OCI-LY1 (cell line): ENCODE measurements around the gene B4GALT6.

ENCODE experiments used
- H2AFZ ChIP-seq: fragments of 200-600 bp; sonication (generic), shearing (Covaris generic); 2 replicates; pipeline ENCODE4 v1.6.0; 2014; ENCODE audit warnings: antibody characterized with exemption, mild to moderate bottlenecking, low read length
- H3F3A ChIP-seq: fragments of 200-600 bp; sonication (generic), shearing (Covaris generic); 2 replicates; pipeline ENCODE4 v1.6.0; 2014; ENCODE audit warnings: mild to moderate bottlenecking, antibody characterized with exemption, low read length, moderate library complexity; ENCODE audit not compliant: insufficient read depth
- H3K27ac ChIP-seq: fragments of 200-600 bp; sonication (generic); 2 replicates; pipeline ENCODE4 v1.5.1; 2014; ENCODE audit warnings: low read length, mixed run types, mild to moderate bottlenecking, low read depth; ENCODE audit not compliant: poor library complexity, severe bottlenecking
- H3K27me3 ChIP-seq: fragments of 200-600 bp; sonication (generic); 2 replicates; pipeline ENCODE4 v1.6.0; 2014; ENCODE audit warnings: antibody characterized with exemption, mild to moderate bottlenecking, low read length, moderate library complexity; ENCODE audit not compliant: insufficient read depth
- H3K36me3 ChIP-seq: fragments of 200-600 bp; sonication (generic); 2 replicates; pipeline ENCODE4 v1.6.1; 2014; ENCODE audit warnings: mild to moderate bottlenecking, antibody characterized with exemption, low read length, moderate library complexity, mixed read lengths; ENCODE audit not compliant: insufficient read depth
- H3K4me1 ChIP-seq: fragments of 200-600 bp; sonication (generic); 2 replicates; pipeline ENCODE4 v1.5.1; 2014; ENCODE audit warnings: mild to moderate bottlenecking, low read length, moderate library complexity; ENCODE audit not compliant: insufficient read depth, severe bottlenecking
- H3K4me2 ChIP-seq: fragments of 200-600 bp; sonication (generic), shearing (Covaris generic); 2 replicates; pipeline ENCODE4 v1.6.1; 2014; ENCODE audit warnings: low read length
- H3K4me3 ChIP-seq: fragments of 200-600 bp; sonication (generic); 2 replicates; pipeline ENCODE4 v1.5.1; 2014; ENCODE audit warnings: low read length, low read depth, mild to moderate bottlenecking, mixed read lengths; ENCODE audit not compliant: poor library complexity, severe bottlenecking
- H3K79me2 ChIP-seq: fragments of 200-600 bp; shearing (Covaris generic); 2 replicates; pipeline ENCODE4 v1.6.1; 2016; ENCODE audit warnings: mixed run types, low read length, mixed read lengths; ENCODE audit not compliant: insufficient read depth
- H3K9ac ChIP-seq: fragments of 200-600 bp; sonication (generic), shearing (Covaris generic); 2 replicates; pipeline ENCODE4 v1.6.1; 2014; ENCODE audit warnings: mild to moderate bottlenecking, low read length, mixed read lengths
- H3K9me2 ChIP-seq: fragments of 200-600 bp; sonication (generic), shearing (Covaris generic); 2 replicates; pipeline ENCODE4 v1.6.1; 2014; ENCODE audit warnings: low read depth, mild to moderate bottlenecking, low read length, mixed read lengths
- H3K9me3 ChIP-seq: fragments of 200-600 bp; shearing (Covaris generic); 2 replicates; pipeline ENCODE4 v1.6.1; 2014; ENCODE audit warnings: low read length, mixed read lengths
- H4K20me1 ChIP-seq: fragments of 200-600 bp; sonication (generic), shearing (Covaris generic); 2 replicates; pipeline ENCODE4 v1.6.0; 2016; ENCODE audit warnings: mild to moderate bottlenecking, low read length; ENCODE audit not compliant: insufficient read depth
- EZH2 ChIP-seq: fragments of 200-600 bp; sonication (generic), shearing (Covaris generic); IDR thresholded peaks from 2 replicates; pipeline ENCODE4 v1.8.0; 2017; ENCODE audit warnings: borderline replicate concordance, mixed run types, mild to moderate bottlenecking, antibody characterized with exemption, low read length, moderate library complexity, mixed read lengths
- TF ChIP-seq, protein P1 (sequence below): fragments of 200-600 bp; sonication (generic), shearing (Covaris generic); IDR thresholded peaks from 2 replicates; pipeline ENCODE4 v1.5.1; 2017; ENCODE audit warnings: mild to moderate bottlenecking, antibody characterized with exemption, low read length, moderate library complexity, mixed read lengths

B4GALT6 gene

DNA sequence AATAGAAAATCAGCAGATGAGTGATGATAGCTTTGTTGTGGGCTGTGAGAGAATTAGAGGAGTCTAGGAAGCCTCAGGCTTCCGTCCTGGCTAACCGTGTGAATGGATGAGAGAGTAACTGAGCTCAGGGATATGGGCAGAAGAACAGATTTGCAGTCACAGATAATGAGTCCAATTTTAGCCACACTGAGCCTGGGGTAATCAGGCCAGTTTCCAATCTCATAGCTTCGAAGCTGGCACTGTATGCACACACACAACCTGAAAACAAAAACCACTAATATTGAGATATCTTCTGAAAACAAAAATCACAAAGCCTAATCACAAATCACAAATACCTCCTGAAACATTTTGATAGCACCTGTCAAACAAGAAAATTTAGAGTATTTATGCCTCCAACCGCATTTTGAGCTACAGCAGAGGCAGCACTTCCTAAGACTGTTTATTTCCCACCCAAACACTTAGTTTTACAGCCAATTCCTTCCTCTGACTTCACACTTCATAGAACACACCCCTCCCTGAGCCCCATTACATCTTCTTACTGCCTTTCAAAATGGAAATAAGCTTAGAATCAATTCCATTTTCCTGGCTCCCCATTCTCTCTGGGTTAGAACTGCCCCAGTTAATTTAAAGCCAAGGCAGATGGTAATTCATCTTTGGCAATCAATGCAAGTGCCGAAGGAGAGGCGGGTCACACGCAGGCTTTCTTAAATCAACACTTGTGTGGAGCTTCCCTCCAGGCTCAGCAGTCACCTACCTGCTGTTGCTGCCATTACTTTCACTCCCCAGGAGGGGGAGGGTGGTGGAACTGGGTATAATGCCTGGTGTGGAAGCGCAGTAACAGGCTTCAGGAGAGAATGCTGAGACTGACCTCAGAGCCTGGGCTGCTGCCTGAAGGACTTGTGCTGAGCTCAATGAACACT lies 73.8 kb downstream of the B4GALT6 start:
- no peak for TF ChIP-seq EZH2
- TF ChIP-seq, protein P1, sequence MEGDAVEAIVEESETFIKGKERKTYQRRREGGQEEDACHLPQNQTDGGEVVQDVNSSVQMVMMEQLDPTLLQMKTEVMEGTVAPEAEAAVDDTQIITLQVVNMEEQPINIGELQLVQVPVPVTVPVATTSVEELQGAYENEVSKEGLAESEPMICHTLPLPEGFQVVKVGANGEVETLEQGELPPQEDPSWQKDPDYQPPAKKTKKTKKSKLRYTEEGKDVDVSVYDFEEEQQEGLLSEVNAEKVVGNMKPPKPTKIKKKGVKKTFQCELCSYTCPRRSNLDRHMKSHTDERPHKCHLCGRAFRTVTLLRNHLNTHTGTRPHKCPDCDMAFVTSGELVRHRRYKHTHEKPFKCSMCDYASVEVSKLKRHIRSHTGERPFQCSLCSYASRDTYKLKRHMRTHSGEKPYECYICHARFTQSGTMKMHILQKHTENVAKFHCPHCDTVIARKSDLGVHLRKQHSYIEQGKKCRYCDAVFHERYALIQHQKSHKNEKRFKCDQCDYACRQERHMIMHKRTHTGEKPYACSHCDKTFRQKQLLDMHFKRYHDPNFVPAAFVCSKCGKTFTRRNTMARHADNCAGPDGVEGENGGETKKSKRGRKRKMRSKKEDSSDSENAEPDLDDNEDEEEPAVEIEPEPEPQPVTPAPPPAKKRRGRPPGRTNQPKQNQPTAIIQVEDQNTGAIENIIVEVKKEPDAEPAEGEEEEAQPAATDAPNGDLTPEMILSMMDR = no peak
- Histone ChIP-seq H3K4me1 (no peaks in the 10 kb centered on the region), H3K4me3 (no peak overlapping the region), H3K27me3 (no peaks in the 10 kb centered on the region), H3K79me2 (no peaks in the 10 kb centered on the region), H3K36me3 (no peaks in the 10 kb centered on the region), H3K27ac (no peak overlapping the region), H2AFZ (no peak overlapping the region), H3F3A (no peaks in the 10 kb centered on the region), H3K9ac (no peak overlapping the region), H3K9me3 (no peaks in the 10 kb centered on the region), H3K9me2 (no peaks in the 10 kb centered on the region), H3K4me2 (no peak overlapping the region), H4K20me1 (no peaks in the 10 kb centered on the region)

DNA sequence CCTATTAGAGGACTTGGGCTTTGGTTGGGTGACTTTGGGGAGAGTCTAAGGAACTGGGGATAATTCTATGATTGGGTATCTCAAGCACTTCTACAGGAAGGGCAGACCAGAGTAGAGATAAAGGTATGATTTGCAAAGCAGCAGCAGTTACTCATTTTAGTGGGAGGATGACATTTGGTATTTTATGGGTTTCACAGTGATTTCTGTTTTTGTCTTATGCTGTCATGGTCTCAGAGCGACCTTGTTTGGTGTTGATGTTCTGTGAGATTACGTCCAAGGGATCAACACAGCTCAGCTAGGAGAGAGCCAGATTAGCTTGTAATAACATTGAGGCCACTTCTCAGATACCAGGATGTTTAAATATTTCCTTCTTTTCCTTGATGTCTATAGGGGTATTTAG lies 74.5 kb downstream of the B4GALT6 start:
- TF ChIP-seq EZH2 = no peak
- TF ChIP-seq, protein P1 = no peak
- no peaks in the 10 kb centered on the region for H3K4me1 ChIP-seq
- H3K36me3 ChIP-seq = no peaks in the 10 kb centered on the region
- H3K9me3 ChIP-seq = no peaks in the 10 kb centered on the region
- no peak overlapping the region for H3K9ac ChIP-seq
- no peak overlapping the region for H2AFZ ChIP-seq
- H3K9me2 ChIP-seq = no peaks in the 10 kb centered on the region
- no peaks in the 10 kb centered on the region for H3K27me3 ChIP-seq
- no peaks in the 10 kb centered on the region for H4K20me1 ChIP-seq
- H3K4me3 ChIP-seq = no peak overlapping the region
- H3K79me2 ChIP-seq = no peaks in the 10 kb centered on the region
- no peak overlapping the region for H3K4me2 ChIP-seq
- no peak overlapping the region for H3K27ac ChIP-seq
- no peaks in the 10 kb centered on the region for H3F3A ChIP-seq

DNA sequence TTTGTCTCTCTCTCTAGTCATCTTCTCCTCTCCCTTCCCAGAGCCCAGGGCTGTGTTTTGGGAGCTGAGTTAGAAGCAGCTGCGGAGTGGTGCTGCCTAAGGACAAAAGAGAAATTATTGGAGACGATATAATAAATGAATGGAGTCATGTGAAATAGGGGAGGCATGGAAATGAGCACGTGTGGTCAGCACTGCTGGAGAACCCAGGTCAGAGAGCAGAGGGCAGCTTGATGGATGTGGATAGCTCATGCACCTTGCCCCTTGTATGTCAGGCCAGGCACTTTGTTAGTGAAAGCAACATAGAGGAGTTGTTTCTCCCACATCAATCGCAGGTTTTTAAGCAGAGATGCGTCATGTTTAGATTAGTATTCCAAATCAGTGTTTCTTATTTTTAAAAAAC lies 77.0 kb downstream of the B4GALT6 start:
- H3K4me2 ChIP-seq = no peak overlapping the region
- no peaks in the 10 kb centered on the region for H3F3A ChIP-seq
- H4K20me1 ChIP-seq = no peaks in the 10 kb centered on the region
- H3K27me3 ChIP-seq = no peaks in the 10 kb centered on the region
- no peaks in the 10 kb centered on the region for H3K4me1 ChIP-seq
- H3K36me3 ChIP-seq = no peaks in the 10 kb centered on the region
- H2AFZ ChIP-seq = no peak overlapping the region
- no peaks in the 10 kb centered on the region for H3K9me2 ChIP-seq
- no peak overlapping the region for H3K4me3 ChIP-seq
- H3K9me3 ChIP-seq = no peaks in the 10 kb centered on the region
- H3K9ac ChIP-seq = no peak overlapping the region
- TF ChIP-seq, protein P1 = no peak
- TF ChIP-seq EZH2 = no peak
- no peak overlapping the region for H3K27ac ChIP-seq
- H3K79me2 ChIP-seq = no peaks in the 10 kb centered on the region
